Measurements from ENCODE around the gene ZCCHC14.

Gene ZCCHC14

GRCh38 chr16:87411375-87412271, 81.2 kb downstream of the ZCCHC14 start:
- Histone ChIP-seq H3K79me2 (ENCODE audit: insufficient read depth, low read length) (no peaks in the 10 kb centered on the region), H3K4me2 (ENCODE audit: low read depth, low read length, poor library complexity, severe bottlenecking) (no peak overlapping the region), H3K27ac (ENCODE audit: low read depth, low read length) (no peak overlapping the region), H3K9me3 (ENCODE audit: insufficient read depth, low read length) (no peaks in the 10 kb centered on the region), H3K4me3 (ENCODE audit: insufficient read depth, low read length, poor library complexity, severe bottlenecking) (no peak overlapping the region), H3K9ac (ENCODE audit: low read length) (no peak overlapping the region), H3K9me2 (replicated peaks; ENCODE audit: insufficient read depth, low read length) (no peaks in the 10 kb centered on the region), H3K27me3 (ENCODE audit: low read length) (no peaks in the 10 kb centered on the region), H3F3A (ENCODE audit: insufficient read depth) (no peaks in the 10 kb centered on the region), H4K20me1 (ENCODE audit: low read depth, low read length) (no peaks in the 10 kb centered on the region), H3K36me3 (ENCODE audit: low read length) (no peaks in the 10 kb centered on the region), H2AFZ (ENCODE audit: low read depth, low read length, severe bottlenecking) (no peak overlapping the region)
- TF ChIP-seq CTCF (IDR thresholded peaks at IDR 0.05; ENCODE audit: insufficient read depth, low read length, poor library complexity, severe bottlenecking) = no peak
- no peak for TF ChIP-seq EZH2phosphoT487 (conservative IDR thresholded peaks at IDR 0.05; ENCODE audit: low read length)

- H2AFZ ChIP-seq (ENCODE audit: low read depth, low read length, severe bottlenecking) = no peak overlapping the region
- no peaks in the 10 kb centered on the region for H3K9me3 ChIP-seq (ENCODE audit: insufficient read depth, low read length)
- no peaks in the 10 kb centered on the region for H4K20me1 ChIP-seq (ENCODE audit: low read depth, low read length)
- no peaks in the 10 kb centered on the region for H3K79me2 ChIP-seq (ENCODE audit: insufficient read depth, low read length)
- H3K9me2 ChIP-seq (replicated peaks; ENCODE audit: insufficient read depth, low read length) = no peaks in the 10 kb centered on the region
- no peak for TF ChIP-seq EZH2phosphoT487 (conservative IDR thresholded peaks at IDR 0.05; ENCODE audit: low read length)
- TF ChIP-seq CTCF (IDR thresholded peaks at IDR 0.05; ENCODE audit: insufficient read depth, low read length, poor library complexity, severe bottlenecking) = no peak
- H3K27ac ChIP-seq (ENCODE audit: low read depth, low read length) = no peak overlapping the region
- no peaks in the 10 kb centered on the region for H3F3A ChIP-seq (ENCODE audit: insufficient read depth)
- H3K27me3 ChIP-seq (ENCODE audit: low read length) = no peaks in the 10 kb centered on the region
- no peak overlapping the region for H3K4me2 ChIP-seq (ENCODE audit: low read depth, low read length, poor library complexity, severe bottlenecking)
- no peaks in the 10 kb centered on the region for H3K36me3 ChIP-seq (ENCODE audit: low read length)
- H3K4me3 ChIP-seq (ENCODE audit: insufficient read depth, low read length, poor library complexity, severe bottlenecking) = no peak overlapping the region
- H3K9ac ChIP-seq (ENCODE audit: low read length) = no peak overlapping the region
Observed at GRCh38 chr16:87410968-87411367, 81.9 kb downstream of the ZCCHC14 start.

- no peaks in the 10 kb centered on the region for H3K9me2 ChIP-seq (replicated peaks; ENCODE audit: insufficient read depth, low read length)
- no peaks in the 10 kb centered on the region for H4K20me1 ChIP-seq (ENCODE audit: low read depth, low read length)
- TF ChIP-seq CTCF (IDR thresholded peaks at IDR 0.05; ENCODE audit: insufficient read depth, low read length, poor library complexity, severe bottlenecking) = no peak
- TF ChIP-seq EZH2phosphoT487 (conservative IDR thresholded peaks at IDR 0.05; ENCODE audit: low read length) = no peak
- no peak overlapping the region for H3K4me2 ChIP-seq (ENCODE audit: low read depth, low read length, poor library complexity, severe bottlenecking)
- H3K79me2 ChIP-seq (ENCODE audit: insufficient read depth, low read length) = no peaks in the 10 kb centered on the region
- no peaks in the 10 kb centered on the region for H3K9me3 ChIP-seq (ENCODE audit: insufficient read depth, low read length)
- H3K27ac ChIP-seq (ENCODE audit: low read depth, low read length) = no peak overlapping the region
- no peak overlapping the region for H3K4me3 ChIP-seq (ENCODE audit: insufficient read depth, low read length, poor library complexity, severe bottlenecking)
- H3K9ac ChIP-seq (ENCODE audit: low read length) = no peak overlapping the region
- no peak overlapping the region for H2AFZ ChIP-seq (ENCODE audit: low read depth, low read length, severe bottlenecking)
- no peaks in the 10 kb centered on the region for H3F3A ChIP-seq (ENCODE audit: insufficient read depth)
- H3K27me3 ChIP-seq (ENCODE audit: low read length) = no peaks in the 10 kb centered on the region
- no peaks in the 10 kb centered on the region for H3K36me3 ChIP-seq (ENCODE audit: low read length)
Observed at GRCh38 chr16:87410530-87410929, 82.3 kb downstream of the ZCCHC14 start.
